NCI-H128 (cell line): ENCODE results near the gene PRKAR2A.
"Not testable (repeated sequence)": the region's sequence is repeated elsewhere in the genome, so short reads cannot be mapped to it uniquely, and the experiment has no call there.

Experiments
- DNase-seq: peaks from one replicate; lab custom pipeline; 2025; ENCODE audit not compliant: unreplicated experiment; lab: John Stamatoyannopoulos, UW

The PRKAR2A gene

GRCh38 chr3:48837163-48837562, 10.5 kb downstream of the PRKAR2A start:
- DNase-seq, result no peak

- no peak for DNase-seq
Observed at GRCh38 chr3:48835650-48836366, 11.9 kb downstream of the PRKAR2A start.

- no peak for DNase-seq
Observed at GRCh38 chr3:48832684-48833083, 15.0 kb downstream of the PRKAR2A start.

- no peak for DNase-seq
Observed at GRCh38 chr3:48830715-48831114, 17.0 kb downstream of the PRKAR2A start.

- DNase-seq, result not testable (repeated sequence)
Observed at GRCh38 chr3:48829525-48829924, 18.1 kb downstream of the PRKAR2A start.

- not testable (repeated sequence) for DNase-seq
Observed at GRCh38 chr3:48827874-48828273, 19.8 kb downstream of the PRKAR2A start.

GRCh38 chr3:48826451-48826850, 21.2 kb downstream of the PRKAR2A start:
- no peak for DNase-seq

- no peak for DNase-seq
Observed at GRCh38 chr3:48820612-48821324, 26.9 kb downstream of the PRKAR2A start.

- no peak for DNase-seq
Observed at GRCh38 chr3:48819234-48820221, 28.1 kb downstream of the PRKAR2A start.

GRCh38 chr3:48811524-48811923, 36.1 kb downstream of the PRKAR2A start:
- no peak for DNase-seq

- DNase-seq, result no peak
Observed at GRCh38 chr3:48804930-48805329, 42.7 kb downstream of the PRKAR2A start.

GRCh38 chr3:48800831-48801230, 46.8 kb downstream of the PRKAR2A start:
- not testable (repeated sequence) for DNase-seq

- no peak for DNase-seq
Observed at GRCh38 chr3:48798998-48799397, 48.7 kb downstream of the PRKAR2A start.

- DNase-seq, result no peak
Observed at GRCh38 chr3:48797626-48798025, 50.0 kb downstream of the PRKAR2A start.

- no peak for DNase-seq
Observed at GRCh38 chr3:48795997-48796732, 51.5 kb downstream of the PRKAR2A start.

- not testable (repeated sequence) for DNase-seq
Observed at GRCh38 chr3:48793484-48793883, 54.2 kb downstream of the PRKAR2A start.

- DNase-seq, result no peak
Observed at GRCh38 chr3:48789665-48790064, 58.0 kb downstream of the PRKAR2A start.

- no peak for DNase-seq
Observed at GRCh38 chr3:48788544-48789162, 59.0 kb downstream of the PRKAR2A start.

- DNase-seq, result no peak
Observed at GRCh38 chr3:48784426-48785120, 63.1 kb downstream of the PRKAR2A start.

- DNase-seq, result no peak
Observed at GRCh38 chr3:48783304-48783703, 64.4 kb downstream of the PRKAR2A start.
